Thyroid gland (tissue), 4 donors: ENCODE results near the gene EPN3. TPM values are rescaled to one million over a fixed set of nuclear protein-coding genes. Genes with fewer than 3 reads are reported as not detected.

Source experiments
- DNase-seq, 2 donors: peaks; one replicate each; pipeline ENCODE4 v3.0.0-alpha.2; 2019
- H3K27ac ChIP-seq, 3 donors: fragments of 200-600 bp; sonication (generic); 1 replicate in 2 of 3; 2 replicates in 1 of 3; pipeline ENCODE4 v1.5.1; 2016 to 2019; ENCODE audit warnings: mild to moderate bottlenecking in 1 of 3, moderate library complexity in 1 of 3
- H3K27me3 ChIP-seq: fragments of 200-600 bp; sonication (generic); one replicate; pipeline ENCODE4 v1.5.1; 2019
- H3K36me3 ChIP-seq, 2 donors: fragments of 200-600 bp; sonication (generic); one replicate each; pipeline ENCODE4 v1.5.1; 2016 to 2019
- H3K4me1 ChIP-seq, 2 donors: fragments of 200-600 bp; sonication (generic); one replicate each; pipeline ENCODE4 v1.5.1; 2017 to 2019
- H3K4me3 ChIP-seq, 3 donors: fragments of 200-600 bp; sonication (generic); replicated peaks in 1 of 3; 1 replicate in 2 of 3; 2 replicates in 1 of 3; pipeline ENCODE4 v1.5.1; 2016; ENCODE audit warnings: mild to moderate bottlenecking in 1 of 3
- H3K9me3 ChIP-seq: fragments of 200-600 bp; sonication (generic); one replicate; pipeline ENCODE4 v1.5.1; 2017
- POLR2A ChIP-seq, 2 donors: fragments of 450-650 bp; IDR thresholded peaks; one replicate each; pipeline ENCODE4 v1.6.1; 2017; ENCODE audit warnings: antibody characterized with exemption in 2 of 2, mild to moderate bottlenecking in 2 of 2, moderate library complexity in 1 of 2
- WGBS, 2 donors: methylation state at CpG; one replicate each; pipeline ENCODE4 v1.1.5; 2017; 5-methylcytosine and 5-hydroxymethylcytosine counted together
- intact Hi-C: fragments of 100-400 bp; cut with DNase I; formaldehyde crosslinking; loops from one replicate; pipeline ENCODE4 v1.15.1; 2023
- total RNA-seq, 4 donors: library from RNA; depleted of rRNA; stranded (reverse); fragments of >200 nt; gene quantifications; one replicate each; pipeline ENCODE4 v1.2.3, GENCODE V29; 2016
- TF ChIP-seq, protein P1 (sequence below), 6 experiments: fragments of 200-600 bp in 3 of 6; fragments of 450-650 bp in 3 of 6; sonication (generic) in 3 of 6; IDR thresholded peaks; one replicate each; pipeline ENCODE4 v1.5.1; 2016 to 2019; ENCODE audit warnings: antibody characterized with exemption in 6 of 6, mild to moderate bottlenecking in 2 of 6, inconsistent platforms in 1 of 6, moderate library complexity in 1 of 6

The EPN3 gene
- total RNA-seq, 4 donors from 2014 or later = 0.63 to 31.6 (median 3.5) TPM; not detected in 1

DNA sequence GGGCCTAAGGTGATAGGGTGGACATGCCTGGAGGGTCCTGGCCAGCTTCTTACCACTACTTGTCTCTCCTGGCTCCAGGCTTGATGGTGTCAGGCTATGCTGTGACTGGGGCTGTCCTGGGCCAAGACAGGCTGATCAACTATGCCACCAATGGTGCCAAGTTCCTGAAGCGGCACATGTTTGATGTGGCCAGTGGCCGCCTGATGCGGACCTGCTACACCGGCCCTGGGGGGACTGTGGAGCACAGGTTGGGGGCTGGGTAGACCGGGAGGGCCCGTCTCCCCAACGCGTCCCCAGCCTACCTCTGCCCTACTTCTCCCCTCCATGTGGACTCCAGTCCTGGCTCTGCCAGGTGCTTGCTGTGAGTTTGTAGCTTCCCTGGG, 18.9 kb downstream of the EPN3 start:
- no peak for DNase-seq
- intact Hi-C loops = loop anchor here (2.0 to 5.0 kb wide), 2 partner anchors 73 to 146 kb away; no protein-coding TSS in a partner anchor
- Histone ChIP-seq H3K4me1 (peaks cover 12 to 22% of the 10 kb centered on the region in 2 donors), H3K27me3 (no peaks in the 10 kb centered on the region), H3K9me3 (no peaks in the 10 kb centered on the region), H3K36me3 (peaks cover 0 to 7% of the 10 kb centered on the region in 2 donors), H3K4me3 (no peak overlapping the region), H3K27ac (no peak overlapping the region)
- no CpG with 5 or more reads among the region's 8 CpGs for WGBS, 2 donors
- no peak for TF ChIP-seq POLR2A (IDR thresholded peaks at IDR 0.05)
- TF ChIP-seq, protein P1, sequence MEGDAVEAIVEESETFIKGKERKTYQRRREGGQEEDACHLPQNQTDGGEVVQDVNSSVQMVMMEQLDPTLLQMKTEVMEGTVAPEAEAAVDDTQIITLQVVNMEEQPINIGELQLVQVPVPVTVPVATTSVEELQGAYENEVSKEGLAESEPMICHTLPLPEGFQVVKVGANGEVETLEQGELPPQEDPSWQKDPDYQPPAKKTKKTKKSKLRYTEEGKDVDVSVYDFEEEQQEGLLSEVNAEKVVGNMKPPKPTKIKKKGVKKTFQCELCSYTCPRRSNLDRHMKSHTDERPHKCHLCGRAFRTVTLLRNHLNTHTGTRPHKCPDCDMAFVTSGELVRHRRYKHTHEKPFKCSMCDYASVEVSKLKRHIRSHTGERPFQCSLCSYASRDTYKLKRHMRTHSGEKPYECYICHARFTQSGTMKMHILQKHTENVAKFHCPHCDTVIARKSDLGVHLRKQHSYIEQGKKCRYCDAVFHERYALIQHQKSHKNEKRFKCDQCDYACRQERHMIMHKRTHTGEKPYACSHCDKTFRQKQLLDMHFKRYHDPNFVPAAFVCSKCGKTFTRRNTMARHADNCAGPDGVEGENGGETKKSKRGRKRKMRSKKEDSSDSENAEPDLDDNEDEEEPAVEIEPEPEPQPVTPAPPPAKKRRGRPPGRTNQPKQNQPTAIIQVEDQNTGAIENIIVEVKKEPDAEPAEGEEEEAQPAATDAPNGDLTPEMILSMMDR (IDR thresholded peaks at IDR 0.05) = no peak

DNA sequence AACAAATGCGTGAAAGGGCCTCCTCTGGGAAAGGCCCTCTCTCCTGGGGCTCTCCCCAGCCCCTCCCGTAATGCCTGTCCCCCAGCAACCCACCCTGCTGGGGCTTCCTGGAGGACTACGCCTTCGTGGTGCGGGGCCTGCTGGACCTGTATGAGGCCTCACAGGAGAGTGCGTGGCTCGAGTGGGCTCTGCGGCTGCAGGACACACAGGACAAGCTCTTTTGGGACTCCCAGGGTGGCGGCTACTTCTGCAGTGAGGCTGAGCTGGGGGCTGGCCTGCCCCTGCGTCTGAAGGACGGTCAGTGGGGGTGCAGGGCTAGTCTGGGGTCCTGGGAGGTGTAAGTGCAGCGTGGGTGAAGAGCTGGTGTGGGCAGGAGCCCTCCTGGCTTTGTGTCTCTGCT, 19.3 kb downstream of the EPN3 start:
- no peak for DNase-seq
- intact Hi-C loops = loop anchor here (2.0 to 5.0 kb wide), 2 partner anchors 73 to 145 kb away; no protein-coding TSS in a partner anchor
- Histone ChIP-seq H3K9me3 (no peaks in the 10 kb centered on the region), H3K4me1 (peaks cover 16 to 26% of the 10 kb centered on the region in 2 donors), H3K27me3 (no peaks in the 10 kb centered on the region), H3K4me3 (no peak overlapping the region), H3K36me3 (peaks cover 0 to 7% of the 10 kb centered on the region in 2 donors), H3K27ac (no peak overlapping the region)
- TF ChIP-seq POLR2A (IDR thresholded peaks at IDR 0.05) = no peak
- TF ChIP-seq, protein P1 (IDR thresholded peaks at IDR 0.05) = no peak
- 93 to 96% methylated on average over 10 to 11 of the region's 12 CpGs for WGBS, 2 donors

DNA sequence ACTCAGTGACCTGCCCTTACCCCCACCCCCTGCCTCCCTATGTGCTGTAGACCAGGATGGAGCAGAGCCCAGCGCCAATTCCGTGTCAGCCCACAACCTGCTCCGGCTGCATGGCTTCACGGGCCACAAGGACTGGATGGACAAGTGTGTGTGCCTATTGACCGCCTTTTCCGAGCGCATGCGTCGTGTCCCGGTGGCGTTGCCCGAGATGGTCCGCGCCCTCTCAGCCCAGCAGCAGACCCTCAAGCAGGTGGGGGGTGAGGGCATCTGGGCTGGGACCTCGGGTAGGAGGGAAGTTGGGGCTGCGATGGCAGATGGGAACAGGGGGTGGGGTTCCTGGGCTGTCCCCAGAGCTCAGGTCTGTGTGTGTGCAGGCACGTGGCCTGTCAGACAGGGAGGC, 21.7 kb downstream of the EPN3 start:
- Histone ChIP-seq H3K27me3 (no peaks in the 10 kb centered on the region), H3K27ac (no peak overlapping the region), H3K4me1 (peaks cover 28 to 38% of the 10 kb centered on the region in 2 donors), H3K4me3 (no peak overlapping the region), H3K9me3 (no peaks in the 10 kb centered on the region), H3K36me3 (peaks cover 0 to 7% of the 10 kb centered on the region in 2 donors)
- no peak for DNase-seq
- TF ChIP-seq, protein P1 (IDR thresholded peaks at IDR 0.05) = no peak
- no peak for TF ChIP-seq POLR2A (IDR thresholded peaks at IDR 0.05)
- WGBS, 2 donors = 95% methylated on average over 4 to 17 of the region's 17 CpGs
- intact Hi-C loops = loop anchor here (5.0 kb wide), 1 partner anchor 143 kb away; no protein-coding TSS in a partner anchor

DNA sequence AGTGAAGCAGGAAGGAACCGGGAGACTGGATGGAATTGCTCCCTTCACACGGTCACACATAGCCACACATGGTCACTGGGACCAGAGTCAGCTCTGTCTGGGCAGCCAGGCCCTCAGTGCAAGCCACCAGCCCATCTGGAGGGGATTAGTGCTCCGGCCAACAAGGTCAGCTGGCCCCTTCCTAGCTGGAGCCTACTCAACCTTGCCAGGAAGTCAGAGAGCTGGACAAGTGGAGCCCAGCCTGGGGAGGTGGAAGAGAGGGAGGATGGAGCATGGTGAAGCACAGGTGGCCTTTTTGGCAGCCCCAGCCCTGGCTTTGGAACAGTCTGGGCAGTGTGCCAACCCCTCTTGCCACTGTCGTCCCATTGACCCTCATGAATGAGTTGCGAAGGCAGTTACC, 24.3 kb downstream of the EPN3 start:
- peaks cover 10% of the 10 kb centered on the region for H3K27me3 ChIP-seq
- peak overlapping the region in 2 of 3 donors; percentile 1 to 21 for H3K27ac ChIP-seq
- H3K4me3 ChIP-seq = no peak overlapping the region
- peaks cover 0 to 7% of the 10 kb centered on the region in 2 donors for H3K36me3 ChIP-seq
- TF ChIP-seq POLR2A (IDR thresholded peaks at IDR 0.05) = no peak
- TF ChIP-seq, protein P1 (IDR thresholded peaks at IDR 0.05) = no peak
- no peaks in the 10 kb centered on the region for H3K9me3 ChIP-seq
- DNase-seq = peak; percentile 89 to 93
- H3K4me1 ChIP-seq = peaks cover 48 to 57% of the 10 kb centered on the region in 2 donors
- intact Hi-C loops = no loop called here
- WGBS, 2 donors = 20 to 34% methylated on average over 4 to 5 of the region's 5 CpGs

DNA sequence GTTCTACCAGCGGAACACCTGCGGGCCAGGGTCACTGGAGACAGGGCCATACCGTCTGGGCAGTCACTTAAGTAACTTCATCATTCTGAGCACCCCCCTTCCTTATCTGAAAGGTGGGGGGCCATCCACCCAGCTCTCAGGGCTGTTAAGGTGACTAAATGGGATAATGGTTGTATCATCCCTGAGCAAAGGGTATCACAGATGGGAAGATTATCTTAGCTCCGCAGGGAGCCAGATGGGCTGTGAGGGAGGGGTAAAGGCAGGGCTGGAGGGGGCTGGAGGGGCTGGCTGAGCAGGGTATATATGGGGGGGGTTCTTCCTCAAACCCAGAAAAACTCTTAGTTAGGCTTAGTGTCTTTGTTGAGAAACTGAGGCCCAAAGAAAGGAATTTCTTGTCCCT, 25.1 kb downstream of the EPN3 start:
- intact Hi-C loops = no loop called here
- WGBS, 2 donors = 90 to 96% methylated on average over 4 of the region's 4 CpGs
- no peak overlapping the region for H3K4me3 ChIP-seq
- H3K36me3 ChIP-seq = peaks cover 0 to 7% of the 10 kb centered on the region in 2 donors
- H3K27me3 ChIP-seq = peaks cover 10% of the 10 kb centered on the region
- H3K27ac ChIP-seq = no peak overlapping the region
- DNase-seq = no peak
- H3K9me3 ChIP-seq = no peaks in the 10 kb centered on the region
- peaks cover 52 to 62% of the 10 kb centered on the region in 2 donors for H3K4me1 ChIP-seq
- TF ChIP-seq, protein P1 (IDR thresholded peaks at IDR 0.05) = no peak
- no peak for TF ChIP-seq POLR2A (IDR thresholded peaks at IDR 0.05)
